ENCODE measurements around the gene CD83.

GRCh38 chr6:14153228-14153627, 35.7 kb downstream of the CD83 start:
- TF ChIP-seq CTCF (IDR thresholded peaks at IDR 0.05; ENCODE audit: low read length) (no peak), EZH2 (optimal IDR thresholded peaks at IDR 0.05; ENCODE audit: low read depth, low read length) (no peak), EZH2phosphoT487 (IDR thresholded peaks at IDR 0.05; ENCODE audit: low read length) (no peak)

Measured in MM.1S (cell line).